AG09319 (cell line): ENCODE data around the gene TRPC4AP.

Experiments used
- DNase-seq: peaks from one replicate; pipeline ENCODE4 v3.0.0-alpha.2; 2010; ENCODE audit warnings: low read depth; ENCODE audit errors: extremely low read depth
- CTCF ChIP-seq: IDR thresholded peaks from 2 replicates; pipeline ENCODE4 v1.5.1; 2011; ENCODE audit warnings: low read depth, mild to moderate bottlenecking, inconsistent platforms, low read length, moderate library complexity

Gene TRPC4AP

GRCh38 chr20:35007891-35008290 lies 84.7 kb downstream of the TRPC4AP start:
- no peak for DNase-seq
- no peak for TF ChIP-seq CTCF

- no peak for TF ChIP-seq CTCF
Measured at GRCh38 chr20:35007413-35007812, 85.2 kb downstream of the TRPC4AP start.

GRCh38 chr20:35006531-35006971 lies 86.1 kb downstream of the TRPC4AP start:
- no peak for TF ChIP-seq CTCF
- no peak for DNase-seq

More at GRCh38 chr20:35007413-35007812, 85.2 kb downstream of the TRPC4AP start:
- DNase-seq = no peak

- no peak for DNase-seq
- TF ChIP-seq CTCF = no peak
Measured at GRCh38 chr20:35006009-35006408, 86.6 kb downstream of the TRPC4AP start.

GRCh38 chr20:35005463-35005961 lies 87.1 kb downstream of the TRPC4AP start:
- TF ChIP-seq CTCF = no peak
- no peak for DNase-seq

- no peak for TF ChIP-seq CTCF
- DNase-seq = no peak
Measured at GRCh38 chr20:35004749-35005462, 87.7 kb downstream of the TRPC4AP start.

GRCh38 chr20:35004051-35004725 lies 88.4 kb downstream of the TRPC4AP start:
- DNase-seq = no peak
- TF ChIP-seq CTCF = no peak
